A549 (cell line): ENCODE results near the gene SUOX. TPM values are rescaled to one million over a fixed set of nuclear protein-coding genes. Genes with fewer than 3 reads are reported as not detected.
A peak's percentile ranks its signal among the peaks of the same experiment; 100 is the strongest.
"Not testable (repeated sequence)": the region's sequence is repeated elsewhere in the genome, so short reads cannot be mapped to it uniquely, and the experiment has no call there.

Experiments
- ATAC-seq, 2 experiments: fragments of 200-7000 bp in 1 of 2; fragments of >200 bp in 1 of 2; cut with Nextera tagmentation in 1 of 2; cut with Tn5 transposase in 1 of 2; 3 replicates each; pipeline versions ENCODE4 v1.8.0 to v1.9.1; 2018 to 2020; ENCODE audit warnings: mild to moderate bottlenecking in 1 of 2, moderate library complexity in 1 of 2
- CTCF ChIA-PET: fragments of 300-600 bp; sonication (Branson Sonifier 250); formaldehyde crosslinking; extraction: SDS; loops from one replicate; lab custom pipeline; 2021; ENCODE audit warnings: antibody characterized with exemption, inconsistent platforms; lab: Yijun Ruan, JAX
- POLR2A ChIA-PET: fragments of 350-600 bp; formaldehyde crosslinking; extraction: SDS; loops from one replicate; lab custom pipeline; 2021; ENCODE audit warnings: antibody characterized with exemption, inconsistent platforms; lab: Yijun Ruan, JAX
- DNase-seq, 2 experiments: peaks; one replicate each; pipeline versions ENCODE4 v3.0.0 to v3.0.0-alpha.2; 2011 to 2016; ENCODE audit warnings: low read depth in 1 of 2, low spot score in 1 of 2
- FAIRE-seq: peaks from 2 replicates; lab custom pipeline; 2011; peaks lifted over from hg19 to GRCh38; lab: Jason Lieb, UNC
- H3K27ac ChIP-seq, 2 experiments: fragments of >200 bp; sonication (Bioruptor Twin); formaldehyde crosslinking; 3 replicates each; pipeline ENCODE4 v1.5.1; 2016 to 2017
- H3K4me1 ChIP-seq: fragments of >200 bp; sonication (Bioruptor Twin); formaldehyde crosslinking; 3 replicates; pipeline ENCODE4 v1.6.1; 2016
- H3K4me2 ChIP-seq: fragments of >200 bp; sonication (Bioruptor Twin); formaldehyde crosslinking; 3 replicates; pipeline ENCODE4 v1.6.1; 2016
- H3K4me3 ChIP-seq: fragments of >200 bp; sonication (Bioruptor Twin); formaldehyde crosslinking; 3 replicates; pipeline ENCODE4 v1.5.1; 2016
- H3K9me3 ChIP-seq: fragments of >200 bp; sonication (Bioruptor Twin); formaldehyde crosslinking; 3 replicates; pipeline ENCODE4 v1.6.1; 2016
- CBX8 ChIP-seq: fragments of 200-600 bp; sonication (generic); IDR thresholded peaks from 2 replicates; pipeline ENCODE4 v1.6.1; 2016
- EHF ChIP-seq: fragments of 250-450 bp; sonication (Bioruptor Pico); IDR thresholded peaks from 2 replicates; pipeline ENCODE4 v1.5.0; 2020; ENCODE audit warnings: mild to moderate bottlenecking
- EP300 ChIP-seq, 2 experiments: fragments of >200 bp; sonication (Bioruptor Twin); formaldehyde crosslinking; IDR thresholded peaks; 2 replicates in 1 of 2; 3 replicates in 1 of 2; pipeline ENCODE4 v1.6.1; 2016 to 2017
- ESRRA ChIP-seq: fragments of 150-350 bp; IDR thresholded peaks from 2 replicates; pipeline ENCODE4 v1.6.1; 2014; ENCODE audit warnings: mild to moderate bottlenecking, low read length, borderline replicate concordance
- FOSB ChIP-seq: fragments of 250-450 bp; sonication (Bioruptor Pico); IDR thresholded peaks from 2 replicates; pipeline ENCODE4 v1.5.0; 2020; ENCODE audit warnings: mild to moderate bottlenecking, moderate library complexity
- GATA3 ChIP-seq: IDR thresholded peaks from 2 replicates; pipeline ENCODE4 v1.6.1; 2012; ENCODE audit warnings: borderline replicate concordance
- HEYL ChIP-seq: fragments of 250-450 bp; sonication (Bioruptor Pico); IDR thresholded peaks from 2 replicates; pipeline ENCODE4 v1.8.0; 2021; ENCODE audit warnings: mild to moderate bottlenecking, moderate library complexity
- KDM1A ChIP-seq: fragments of 200-600 bp; sonication (generic); IDR thresholded peaks from 2 replicates; pipeline ENCODE4 v1.6.1; 2016; ENCODE audit warnings: low read depth, mild to moderate bottlenecking
- MAFK ChIP-seq: fragments of 450-650 bp; IDR thresholded peaks from 2 replicates; pipeline ENCODE4 v1.6.1; 2014; ENCODE audit not compliant: partially characterized antibody
- NR3C1 ChIP-seq: fragments of >200 bp; sonication (Bioruptor Twin); formaldehyde crosslinking; IDR thresholded peaks from 3 replicates; pipeline ENCODE4 v1.6.1; 2017
- POLR2A ChIP-seq: IDR thresholded peaks from 2 replicates; pipeline ENCODE4 v1.6.1; 2012; ENCODE audit warnings: mild to moderate bottlenecking, low read length
- RCOR1 ChIP-seq: fragments of 150-350 bp; IDR thresholded peaks from 2 replicates; pipeline ENCODE4 v1.6.1; 2014; ENCODE audit warnings: antibody characterized with exemption, low read length, low read depth
- RNF2 ChIP-seq: fragments of 200-600 bp; sonication (generic); IDR thresholded peaks from 2 replicates; pipeline ENCODE4 v1.6.1; 2016; ENCODE audit warnings: low read depth, mild to moderate bottlenecking, antibody characterized with exemption, moderate library complexity, borderline replicate concordance
- SREBF2 ChIP-seq: fragments of 450-650 bp; IDR thresholded peaks from 2 replicates; pipeline ENCODE4 v1.6.1; 2014; ENCODE audit warnings: mild to moderate bottlenecking, moderate library complexity
- TFCP2L1 ChIP-seq: fragments of 250-450 bp; sonication (Bioruptor Pico); IDR thresholded peaks from 2 replicates; pipeline ENCODE4 v1.5.0; 2021; ENCODE audit warnings: mild to moderate bottlenecking
- ZC3H11A ChIP-seq: fragments of 450-650 bp; IDR thresholded peaks from 2 replicates; pipeline ENCODE4 v1.6.1; 2014; ENCODE audit warnings: antibody characterized with exemption, mild to moderate bottlenecking
- WGBS: methylation state at CpG from one replicate; pipeline ENCODE4 v1.1.6; 2017; ENCODE audit errors: missing lambda C conversion rate; 5-methylcytosine and 5-hydroxymethylcytosine counted together
- polyA plus RNA-seq, 4 experiments: library from polyadenylated mRNA; depleted of rRNA in 3 of 4; stranded (reverse); fragments of >200 nt; fragmentation: RNase III in 1 of 4; extraction: RNeasy Plus Mini Kit Qiagen cat#74134 plus additional on column Dnase treatment in 1 of 4; gene quantifications; 2 replicates in 3 of 4; 3 replicates in 1 of 4; pipeline ENCODE4 v1.2.3, GENCODE V29; 2011 to 2017
- TF ChIP-seq, protein P1 (sequence below): IDR thresholded peaks from 2 replicates; pipeline ENCODE4 v1.6.1; 2012
- TF ChIP-seq, protein P2 (sequence below): fragments of 450-650 bp; IDR thresholded peaks from 2 replicates; pipeline ENCODE4 v1.6.1; 2014; ENCODE audit warnings: antibody characterized with exemption
- TF ChIP-seq, protein P3 (sequence below): fragments of 250-450 bp; sonication (Bioruptor Pico); IDR thresholded peaks from 2 replicates; pipeline ENCODE4 v1.5.0; 2020; ENCODE audit warnings: low read depth, mild to moderate bottlenecking, moderate library complexity

The SUOX gene
- polyA plus RNA-seq, 2 of the 4 experiments (the other 2 are of a cell fraction): 13.6 to 15.6 TPM

DNA sequence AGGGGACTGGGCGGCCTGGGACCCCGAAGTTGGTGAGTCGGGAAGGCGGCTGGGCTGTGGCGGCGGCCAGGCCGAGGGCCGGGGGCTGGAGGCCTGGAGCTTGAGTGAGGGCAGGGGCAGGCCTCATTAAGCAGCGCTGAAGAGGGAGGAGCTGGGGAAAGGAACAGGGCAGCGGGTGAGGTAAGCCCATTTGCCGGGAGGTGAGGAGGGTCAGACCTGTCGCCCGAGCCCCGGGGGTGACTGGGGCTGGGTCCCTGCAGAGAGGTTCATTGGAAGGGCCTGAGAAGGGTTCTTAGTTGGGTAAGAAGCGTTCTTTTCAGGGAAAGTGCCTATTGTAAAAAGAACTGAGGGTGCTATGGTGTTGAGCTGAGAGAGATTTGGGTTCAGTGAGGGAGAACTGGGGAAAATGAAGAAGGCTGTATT lies 22.8 kb upstream of the SUOX start:
- peak; percentile 65 to 70 for ATAC-seq
- WGBS: 2% methylated on average over 14 of the region's 15 CpGs
- TF ChIP-seq NR3C1 (no peak), FOSB (CRISPR knock-in tag) (0 out of 2 replicates have a peak, but pooled peaks have one; percentile 37)
- Histone ChIP-seq H3K27ac (peak overlapping the region; percentile 94 to 95), H3K9me3 (no peaks in the 10 kb centered on the region), H3K4me1 (peaks cover 20% of the 10 kb centered on the region; the same call in 2 of the 3 replicates), H3K4me3 (peak overlapping the region; percentile 93), H3K4me2 (peak overlapping the region; percentile 74)
- no peak for FAIRE-seq
- peak; percentile 56 to 60 for DNase-seq
- ChIA-PET CTCF (interaction anchor here (0.9 to 2.9 kb wide), 15 partner anchors 11 to 235 kb away, joined by 3 to 15 read pairs (median 6); partner anchors contain the start of gene SUOX), POLR2A (interaction anchor here (0.6 to 1.8 kb wide), 16 partner anchors 10 to 245 kb away, joined by 3 to 8 read pairs (median 4); partner anchors contain the start of genes CD63, ESYT1, PA2G4 and PYM1)

DNA sequence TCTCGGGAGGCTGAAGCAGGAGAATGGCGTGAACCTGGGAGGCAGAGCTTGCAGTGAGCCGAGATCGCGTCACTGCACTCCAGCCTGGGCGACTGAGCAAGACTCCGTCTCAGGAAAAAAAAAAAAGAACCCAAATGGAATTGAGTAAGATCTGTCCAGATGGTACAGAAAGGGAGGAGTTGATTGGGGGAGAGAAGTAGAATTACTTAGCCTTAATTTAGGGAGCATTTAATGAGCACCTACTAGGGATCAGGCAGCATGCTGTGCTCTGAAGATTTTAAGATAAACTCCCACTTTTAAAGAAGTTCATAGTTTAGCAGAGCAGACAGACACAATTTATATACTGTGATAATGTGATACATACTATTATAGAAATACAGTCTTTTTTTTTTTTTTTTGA lies 18.7 kb upstream of the SUOX start:
- Histone ChIP-seq H3K4me2 (no peak overlapping the region), H3K9me3 (no peaks in the 10 kb centered on the region), H3K27ac (no peak overlapping the region), H3K4me3 (no peak overlapping the region), H3K4me1 (peaks cover 6% of the 10 kb centered on the region; the same call in 1 of the 3 replicates)
- TF ChIP-seq SREBF2 (no peak), ESRRA (no peak), EP300 (IDR thresholded peaks at IDR 0.05) (no peak), RCOR1 (no peak), ZC3H11A (no peak), RNF2 (no peak), TFCP2L1 (CRISPR knock-in tag) (no peak), KDM1A (no peak), HEYL (no peak), EHF (CRISPR knock-in tag) (no peak), GATA3 (no peak), POLR2A (no peak), CBX8 (no peak)
- TF ChIP-seq, protein P1, sequence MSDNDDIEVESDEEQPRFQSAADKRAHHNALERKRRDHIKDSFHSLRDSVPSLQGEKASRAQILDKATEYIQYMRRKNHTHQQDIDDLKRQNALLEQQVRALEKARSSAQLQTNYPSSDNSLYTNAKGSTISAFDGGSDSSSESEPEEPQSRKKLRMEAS: no peak
- WGBS: 99% methylated on average over 7 of the region's 7 CpGs
- FAIRE-seq (no peak), ATAC-seq (no peak), DNase-seq (no peak)
- CTCF ChIA-PET: interaction anchor here (1.2 to 9.8 kb wide), 4 partner anchors 18 to 48 kb away, joined by 3 to 96 read pairs (median 7); partner anchors contain the start of gene SUOX
- POLR2A ChIA-PET: no interaction called here

DNA sequence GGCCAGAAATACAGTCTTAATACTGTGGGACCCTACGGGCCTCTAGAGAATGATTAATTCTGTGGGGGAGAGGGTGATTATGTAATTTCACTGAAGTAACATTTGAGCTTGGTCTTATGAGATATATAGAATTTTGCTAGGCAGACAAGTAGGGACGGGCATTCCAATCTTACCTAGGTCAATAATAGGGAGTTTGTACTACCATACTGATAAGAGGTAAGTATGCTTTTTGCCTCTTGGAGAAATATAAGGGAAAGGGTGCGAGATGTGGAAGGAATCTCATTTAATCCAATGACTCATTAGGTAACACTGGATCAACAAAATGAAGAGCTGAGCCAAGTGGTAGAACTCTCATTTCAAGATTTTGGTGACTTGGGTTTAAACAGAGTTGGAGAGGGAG lies 18.0 kb upstream of the SUOX start:
- no peak for DNase-seq
- H3K4me3 ChIP-seq: no peak overlapping the region
- no peak overlapping the region for H3K27ac ChIP-seq
- 96% methylated on average over 3 of the region's 3 CpGs for WGBS
- TF ChIP-seq, protein P2, sequence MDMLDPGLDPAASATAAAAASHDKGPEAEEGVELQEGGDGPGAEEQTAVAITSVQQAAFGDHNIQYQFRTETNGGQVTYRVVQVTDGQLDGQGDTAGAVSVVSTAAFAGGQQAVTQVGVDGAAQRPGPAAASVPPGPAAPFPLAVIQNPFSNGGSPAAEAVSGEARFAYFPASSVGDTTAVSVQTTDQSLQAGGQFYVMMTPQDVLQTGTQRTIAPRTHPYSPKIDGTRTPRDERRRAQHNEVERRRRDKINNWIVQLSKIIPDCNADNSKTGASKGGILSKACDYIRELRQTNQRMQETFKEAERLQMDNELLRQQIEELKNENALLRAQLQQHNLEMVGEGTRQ: no peak
- TF ChIP-seq, protein P3, sequence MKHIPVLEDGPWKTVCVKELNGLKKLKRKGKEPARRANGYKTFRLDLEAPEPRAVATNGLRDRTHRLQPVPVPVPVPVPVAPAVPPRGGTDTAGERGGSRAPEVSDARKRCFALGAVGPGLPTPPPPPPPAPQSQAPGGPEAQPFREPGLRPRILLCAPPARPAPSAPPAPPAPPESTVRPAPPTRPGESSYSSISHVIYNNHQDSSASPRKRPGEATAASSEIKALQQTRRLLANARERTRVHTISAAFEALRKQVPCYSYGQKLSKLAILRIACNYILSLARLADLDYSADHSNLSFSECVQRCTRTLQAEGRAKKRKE (CRISPR knock-in tag): no peak
- no peak for TF ChIP-seq MAFK
- TF ChIP-seq HEYL: no peak
- no peak overlapping the region for H3K4me2 ChIP-seq
- POLR2A ChIA-PET: no interaction called here
- H3K9me3 ChIP-seq: no peaks in the 10 kb centered on the region
- peaks cover 6% of the 10 kb centered on the region; the same call in 1 of the 3 replicates for H3K4me1 ChIP-seq
- no peak for FAIRE-seq
- no peak for ATAC-seq
- CTCF ChIA-PET: interaction anchor here (0.8 to 9.8 kb wide), 2 partner anchors 19 to 51 kb away, joined by 3 to 96 read pairs; partner anchors contain the start of gene SUOX

DNA sequence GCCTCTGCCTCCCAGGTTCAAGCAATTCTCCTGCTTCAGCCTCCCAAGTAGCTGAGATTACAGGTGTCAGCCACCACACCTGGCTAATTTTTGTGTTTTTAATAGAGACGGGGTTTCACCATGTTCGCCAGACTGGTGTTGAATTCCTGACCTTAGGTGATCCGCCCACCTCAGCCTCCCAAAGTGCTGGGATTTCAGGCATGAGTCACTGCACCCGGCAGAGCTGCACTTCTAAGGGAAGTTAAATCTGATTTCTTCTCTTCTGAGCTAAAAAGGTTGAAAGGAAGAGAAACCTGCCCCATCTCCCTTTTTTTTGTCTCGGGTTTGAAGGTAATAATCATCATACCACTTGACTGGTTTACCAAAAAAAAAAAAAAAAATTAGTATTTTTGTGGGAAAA lies 15.2 kb upstream of the SUOX start:
- POLR2A ChIA-PET, ATAC-seq, H3K9me3 ChIP-seq, H3K27ac ChIP-seq, H3K4me3 ChIP-seq, DNase-seq, H3K4me1 ChIP-seq, FAIRE-seq, H3K4me2 ChIP-seq: not testable (repeated sequence)
- 81% methylated on average over 5 of the region's 5 CpGs for WGBS
- CTCF ChIA-PET: interaction anchor here (0.6 to 9.8 kb wide), 8 partner anchors 8 to 243 kb away, joined by 3 to 96 read pairs (median 4); partner anchors contain the start of genes RAB5B and SUOX
